Fibroblast of gingiva (primary cell): ENCODE data around the gene CCP110.

ENCODE experiments used
- DNase-seq: peaks from one replicate; pipeline ENCODE4 v3.0.0-alpha.2; 2011; ENCODE audit warnings: low read depth

Gene CCP110

DNA sequence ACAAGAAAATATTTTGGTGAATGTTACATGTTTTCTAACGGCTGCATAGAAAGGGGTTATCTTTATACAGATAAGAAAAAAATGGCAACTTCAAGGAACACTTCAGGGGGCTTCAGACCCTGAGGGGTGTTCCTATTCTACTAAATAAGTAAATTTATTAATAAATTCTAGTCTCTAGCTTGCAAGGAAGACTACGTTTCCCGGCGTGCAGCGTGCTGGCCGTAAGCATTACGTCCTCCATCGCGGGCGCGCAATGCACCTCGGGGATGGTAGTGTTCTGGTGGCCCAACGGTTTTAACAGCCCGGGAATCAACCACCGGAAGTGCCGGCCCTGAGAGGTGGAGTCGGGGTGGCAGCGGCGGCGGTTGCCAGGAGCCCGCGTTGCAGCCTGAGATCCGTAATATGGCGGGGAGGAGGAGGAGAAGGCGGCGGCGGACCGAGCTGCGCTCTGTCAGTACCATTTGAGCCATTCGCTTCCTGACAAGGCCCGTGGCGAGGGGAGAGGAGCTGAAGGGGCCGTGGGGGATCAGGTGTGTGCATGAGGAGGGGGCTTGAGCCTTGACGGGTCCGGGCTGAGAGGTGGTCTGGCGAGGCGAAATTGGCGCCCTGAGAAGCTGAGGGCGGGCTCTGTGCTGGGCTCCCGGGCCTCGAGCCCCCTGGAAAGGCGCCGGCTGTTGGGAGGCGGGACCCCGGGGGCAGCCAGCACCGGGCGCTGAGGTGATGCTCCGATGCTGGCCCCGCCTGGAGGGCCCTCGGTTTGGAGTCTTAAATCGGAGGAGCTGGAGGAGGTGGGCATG, at the start of gene CCP110:
Gene CCP110 (plus strand): TSS at position 384 of the 797 bp plus-strand sequence. CDS start 3,940 bp downstream, outside the sequence.
- DNase-seq, result peak; percentile 95

GRCh38 chr16:19474617-19475016, 49.1 kb upstream of the CCP110 start:
- no peak for DNase-seq

DNA sequence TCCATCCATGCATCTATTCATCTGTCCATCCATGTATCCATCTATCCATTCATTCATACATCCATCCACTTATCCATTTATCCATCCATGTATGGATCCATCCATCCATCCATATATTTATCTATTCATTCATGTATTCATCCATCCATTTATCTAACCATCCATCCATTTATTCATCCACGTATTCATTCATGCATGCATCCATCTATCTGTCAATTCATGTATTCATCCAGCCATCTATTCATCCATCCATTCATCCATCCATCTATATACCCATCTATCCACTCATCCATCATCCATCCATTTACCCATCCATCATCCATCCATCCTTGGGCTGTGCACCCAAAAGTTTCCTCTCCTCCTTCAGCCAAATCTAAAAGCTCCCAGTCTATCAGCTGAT, 45.2 kb upstream of the CCP110 start:
- DNase-seq, result no peak

GRCh38 chr16:19479302-19479721, 44.4 kb upstream of the CCP110 start:
- no peak for DNase-seq

- no peak for DNase-seq
Observed at GRCh38 chr16:19481296-19481695, 42.4 kb upstream of the CCP110 start.

DNA sequence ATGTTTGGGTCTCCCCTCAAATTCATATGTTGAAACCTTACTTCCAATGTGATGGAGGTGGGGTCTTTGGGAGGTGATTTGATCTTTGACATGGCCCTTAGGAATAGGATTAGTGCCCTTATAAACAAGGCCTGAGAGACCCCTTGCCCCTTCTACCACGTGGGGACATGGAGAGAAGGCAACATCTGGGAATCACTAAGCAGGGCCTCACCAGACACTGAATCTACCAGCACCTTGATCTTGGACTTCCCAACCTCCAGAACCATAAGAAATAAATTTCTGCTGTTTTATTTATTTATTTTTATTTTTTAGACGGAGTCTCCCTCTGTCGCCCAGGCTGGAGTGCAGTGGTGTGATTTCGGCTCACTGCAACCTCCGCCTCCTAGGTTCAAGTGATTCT, 42.0 kb upstream of the CCP110 start:
- DNase-seq, result no peak

GRCh38 chr16:19482291-19482690, 41.5 kb upstream of the CCP110 start:
- DNase-seq, result no peak

GRCh38 chr16:19484096-19484495, 39.6 kb upstream of the CCP110 start:
- no peak for DNase-seq

GRCh38 chr16:19485611-19486010, 38.1 kb upstream of the CCP110 start:
- DNase-seq, result no peak

- DNase-seq, result no peak
Observed at GRCh38 chr16:19486051-19486450, 37.7 kb upstream of the CCP110 start.

DNA sequence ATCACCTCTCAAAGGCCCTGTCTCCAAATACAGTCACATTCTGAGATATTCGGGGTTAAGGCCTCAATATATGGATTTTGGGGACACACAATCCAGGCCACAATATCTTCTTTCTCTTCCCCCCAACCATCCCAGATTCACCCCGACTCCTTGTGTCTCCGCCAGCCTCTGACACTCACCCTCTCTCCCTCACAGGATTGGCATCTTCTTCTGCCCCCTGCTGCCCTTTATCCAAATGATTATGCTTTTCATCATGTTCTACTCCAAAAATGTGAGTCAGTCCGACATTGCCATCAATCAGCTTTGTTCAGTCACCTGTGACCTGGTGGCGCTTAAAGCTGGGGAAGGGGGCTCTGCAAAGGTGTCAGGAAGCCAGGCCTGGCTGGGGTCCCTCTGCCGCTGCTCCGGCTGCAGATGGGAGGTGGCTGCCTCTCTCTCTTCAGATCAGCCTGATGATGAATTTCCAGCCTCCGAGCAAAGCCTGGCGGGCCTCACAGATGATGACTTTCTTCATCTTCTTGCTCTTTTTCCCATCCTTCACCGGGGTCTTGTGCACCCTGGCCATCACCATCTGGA, 36.9 kb upstream of the CCP110 start:
- no peak for DNase-seq

GRCh38 chr16:19488213-19488640, 35.5 kb upstream of the CCP110 start:
- no peak for DNase-seq

GRCh38 chr16:19490619-19491018, 33.1 kb upstream of the CCP110 start:
- no peak for DNase-seq

- DNase-seq, result no peak
Observed at GRCh38 chr16:19497176-19497575, 26.6 kb upstream of the CCP110 start.

- no peak for DNase-seq
Observed at GRCh38 chr16:19499006-19499405, 24.7 kb upstream of the CCP110 start.

GRCh38 chr16:19499481-19499880, 24.3 kb upstream of the CCP110 start:
- DNase-seq, result no peak

DNA sequence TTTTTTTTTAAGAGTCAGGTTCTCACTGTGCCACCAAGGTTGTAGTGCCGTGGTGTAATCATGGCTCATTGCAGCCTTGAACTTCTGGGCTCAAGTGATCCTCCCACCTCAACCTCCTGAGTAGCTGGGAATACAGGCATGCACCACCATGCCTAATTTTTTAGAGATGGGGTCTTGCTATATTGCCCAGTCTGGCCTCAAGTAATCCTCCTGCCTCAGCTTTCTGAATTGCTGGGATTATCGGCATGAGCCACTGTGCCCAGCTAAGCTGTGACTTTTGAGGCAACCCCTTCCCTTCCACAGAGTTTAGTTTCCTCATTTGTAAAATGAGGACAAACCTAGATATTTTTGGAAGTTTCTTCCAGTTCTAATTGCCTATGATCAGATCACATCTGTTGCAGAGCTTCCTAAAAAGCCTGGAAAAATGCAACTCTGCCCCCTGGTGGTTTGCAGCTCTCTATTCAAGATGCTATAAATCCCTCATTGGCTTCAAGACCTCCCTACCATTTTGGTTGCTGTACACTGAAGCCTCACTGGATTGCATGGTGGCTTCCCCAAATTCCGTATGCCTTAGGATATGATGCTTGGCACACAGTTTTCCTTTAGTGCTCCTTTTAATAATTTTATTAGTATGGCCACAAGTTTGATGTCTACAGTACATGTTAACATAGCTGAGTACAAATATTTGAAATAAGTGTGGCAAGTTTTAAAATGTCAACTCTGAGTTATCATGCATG, 21.2 kb upstream of the CCP110 start:
- DNase-seq, result peak; percentile 66

DNA sequence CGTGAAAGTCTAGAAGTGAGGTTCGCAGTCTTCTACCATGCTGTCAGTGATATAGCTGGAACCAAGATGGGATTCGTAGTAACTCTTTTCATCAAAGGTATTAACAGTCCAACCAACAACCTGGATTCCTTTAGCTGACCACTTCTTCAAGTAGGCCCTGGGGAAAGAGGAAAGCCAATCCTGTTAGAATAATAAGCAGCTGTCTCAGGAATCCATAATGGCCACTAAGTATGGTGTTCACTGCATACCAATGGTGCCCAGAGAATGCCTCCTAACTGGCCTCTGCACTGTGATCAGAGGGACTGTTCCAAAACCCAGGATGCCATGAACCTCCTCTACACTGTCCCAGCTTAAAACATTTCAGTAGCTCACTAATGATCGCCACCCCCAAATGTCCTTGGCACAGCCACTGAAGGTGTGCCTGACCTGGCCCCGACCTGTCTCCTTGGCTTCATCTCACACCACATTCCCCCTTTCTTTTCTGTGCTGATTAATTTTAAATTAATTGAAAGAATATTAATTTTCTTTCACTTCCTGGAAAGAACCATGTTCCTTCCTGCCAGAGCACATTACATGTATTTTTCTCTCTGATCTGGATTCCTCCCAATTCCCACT, 20.2 kb upstream of the CCP110 start:
- no peak for DNase-seq

GRCh38 chr16:19505600-19506303, 18.0 kb upstream of the CCP110 start:
- peak; percentile 87 for DNase-seq

DNA sequence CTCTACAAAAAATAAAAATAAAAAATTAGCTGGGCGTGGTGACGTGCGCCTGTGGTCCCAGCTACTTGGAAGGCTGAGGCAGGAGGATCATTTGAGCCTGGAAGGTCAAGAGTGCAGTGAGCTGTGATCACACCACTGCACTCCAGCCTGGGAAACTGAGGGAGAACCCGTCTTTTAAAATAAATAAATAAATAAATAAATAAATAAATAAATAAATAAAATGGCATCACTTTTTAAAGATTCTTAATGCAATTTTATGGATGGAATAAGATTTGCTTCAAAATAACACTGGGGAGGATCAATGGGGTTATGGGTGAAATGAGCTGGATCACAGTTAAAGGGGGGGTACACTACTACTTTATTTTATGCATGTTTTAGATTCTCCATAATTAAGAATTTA, 16.8 kb upstream of the CCP110 start:
- DNase-seq, result no peak

DNA sequence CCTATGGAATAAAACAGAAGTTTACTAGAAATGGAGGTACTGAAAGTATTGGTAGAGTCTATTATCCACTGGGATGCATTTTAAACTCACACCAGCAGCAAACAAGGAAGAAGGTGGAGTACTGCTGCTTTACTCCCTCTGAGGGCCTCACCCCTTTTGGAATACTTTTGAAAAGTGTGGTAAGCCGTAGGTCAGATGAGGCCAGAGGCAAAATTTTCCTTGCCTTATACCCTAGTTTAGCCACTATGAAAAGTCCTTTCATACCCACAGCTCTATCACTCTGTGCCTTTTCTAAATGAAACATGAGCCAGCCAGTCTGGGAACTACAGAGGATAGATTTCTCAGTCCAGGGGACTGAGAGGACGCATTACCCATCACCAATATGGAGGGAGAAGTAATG, 15.9 kb upstream of the CCP110 start:
- DNase-seq, result no peak

GRCh38 chr16:19512297-19512696, 11.4 kb upstream of the CCP110 start:
- no peak for DNase-seq
